ENCODE results near the gene CCDC192. TPM values are rescaled to one million over a fixed set of nuclear protein-coding genes. Genes with fewer than 3 reads are reported as not detected.

CCDC192 gene
- total RNA-seq, 1 donor = not detected

GRCh38 chr5:127909821-127910220 lies 206.6 kb downstream of the CCDC192 start:
- no peak overlapping the region for H3K4me3 ChIP-seq (ENCODE audit: low read length)
- no peaks in the 10 kb centered on the region for H3K9me3 ChIP-seq (ENCODE audit: low read depth, low read length)
- H3K4me1 ChIP-seq (ENCODE audit: insufficient read depth, low read length) = no peaks in the 10 kb centered on the region
- H3K27me3 ChIP-seq (ENCODE audit: insufficient read depth, low read length) = no peaks in the 10 kb centered on the region

GRCh38 chr5:127910307-127910956 lies 207.2 kb downstream of the CCDC192 start:
- Histone ChIP-seq H3K27me3 (ENCODE audit: insufficient read depth, low read length) (no peaks in the 10 kb centered on the region), H3K4me3 (ENCODE audit: low read length) (no peak overlapping the region), H3K9me3 (ENCODE audit: low read depth, low read length) (no peaks in the 10 kb centered on the region), H3K4me1 (ENCODE audit: insufficient read depth, low read length) (no peaks in the 10 kb centered on the region)

- no peaks in the 10 kb centered on the region for H3K27me3 ChIP-seq (ENCODE audit: insufficient read depth, low read length)
- H3K4me1 ChIP-seq (ENCODE audit: insufficient read depth, low read length) = peaks cover under 1% of the 10 kb centered on the region
- H3K4me3 ChIP-seq (ENCODE audit: low read length) = no peak overlapping the region
- no peaks in the 10 kb centered on the region for H3K9me3 ChIP-seq (ENCODE audit: low read depth, low read length)
Measured at GRCh38 chr5:127911619-127912018, 208.4 kb downstream of the CCDC192 start.

GRCh38 chr5:127912411-127912810 lies 209.2 kb downstream of the CCDC192 start:
- no peak overlapping the region for H3K4me3 ChIP-seq (ENCODE audit: low read length)
- no peaks in the 10 kb centered on the region for H3K9me3 ChIP-seq (ENCODE audit: low read depth, low read length)
- H3K4me1 ChIP-seq (ENCODE audit: insufficient read depth, low read length) = peaks cover 5% of the 10 kb centered on the region
- H3K27me3 ChIP-seq (ENCODE audit: insufficient read depth, low read length) = no peaks in the 10 kb centered on the region

GRCh38 chr5:127916885-127917573 lies 213.8 kb downstream of the CCDC192 start:
- H3K27me3 ChIP-seq (ENCODE audit: insufficient read depth, low read length) = no peaks in the 10 kb centered on the region

GRCh38 chr5:127919006-127919796 lies 216.0 kb downstream of the CCDC192 start:
- Histone ChIP-seq H3K9me3 (ENCODE audit: low read depth, low read length) (no peaks in the 10 kb centered on the region), H3K27me3 (ENCODE audit: insufficient read depth, low read length) (no peaks in the 10 kb centered on the region), H3K4me1 (ENCODE audit: insufficient read depth, low read length) (peaks cover 9% of the 10 kb centered on the region)

More at GRCh38 chr5:127916885-127917573, 213.8 kb downstream of the CCDC192 start:
- Histone ChIP-seq H3K9me3 (ENCODE audit: low read depth, low read length) (no peaks in the 10 kb centered on the region), H3K4me1 (ENCODE audit: insufficient read depth, low read length) (peaks cover 9% of the 10 kb centered on the region), H3K4me3 (ENCODE audit: low read length) (no peak overlapping the region)

GRCh38 chr5:127919818-127920217 lies 216.6 kb downstream of the CCDC192 start:
- Histone ChIP-seq H3K27me3 (ENCODE audit: insufficient read depth, low read length) (no peaks in the 10 kb centered on the region), H3K4me1 (ENCODE audit: insufficient read depth, low read length) (peaks cover 9% of the 10 kb centered on the region), H3K4me3 (ENCODE audit: low read length) (no peak overlapping the region), H3K9me3 (ENCODE audit: low read depth, low read length) (no peaks in the 10 kb centered on the region)

More at GRCh38 chr5:127919006-127919796, 216.0 kb downstream of the CCDC192 start:
- H3K4me3 ChIP-seq (ENCODE audit: low read length) = no peak overlapping the region

GRCh38 chr5:127920936-127921335 lies 217.7 kb downstream of the CCDC192 start:
- H3K27me3 ChIP-seq (ENCODE audit: insufficient read depth, low read length) = no peaks in the 10 kb centered on the region
- no peaks in the 10 kb centered on the region for H3K9me3 ChIP-seq (ENCODE audit: low read depth, low read length)
- H3K4me1 ChIP-seq (ENCODE audit: insufficient read depth, low read length) = peaks cover 9% of the 10 kb centered on the region
- H3K4me3 ChIP-seq (ENCODE audit: low read length) = no peak overlapping the region

- H3K9me3 ChIP-seq (ENCODE audit: low read depth, low read length) = no peaks in the 10 kb centered on the region
- H3K27me3 ChIP-seq (ENCODE audit: insufficient read depth, low read length) = no peaks in the 10 kb centered on the region
- H3K4me1 ChIP-seq (ENCODE audit: insufficient read depth, low read length) = peaks cover 3% of the 10 kb centered on the region
- H3K4me3 ChIP-seq (ENCODE audit: low read length) = no peak overlapping the region
Measured at GRCh38 chr5:127922603-127923002, 219.4 kb downstream of the CCDC192 start.

GRCh38 chr5:127923804-127924570 lies 220.8 kb downstream of the CCDC192 start:
- Histone ChIP-seq H3K27me3 (ENCODE audit: insufficient read depth, low read length) (no peaks in the 10 kb centered on the region), H3K4me1 (ENCODE audit: insufficient read depth, low read length) (no peaks in the 10 kb centered on the region), H3K9me3 (ENCODE audit: low read depth, low read length) (no peaks in the 10 kb centered on the region), H3K4me3 (ENCODE audit: low read length) (no peak overlapping the region)

- Histone ChIP-seq H3K4me1 (ENCODE audit: insufficient read depth, low read length) (no peaks in the 10 kb centered on the region), H3K4me3 (ENCODE audit: low read length) (no peak overlapping the region), H3K9me3 (ENCODE audit: low read depth, low read length) (no peaks in the 10 kb centered on the region)
Measured at GRCh38 chr5:127924606-127925005, 221.4 kb downstream of the CCDC192 start.

GRCh38 chr5:127925916-127926315 lies 222.7 kb downstream of the CCDC192 start:
- H3K9me3 ChIP-seq (ENCODE audit: low read depth, low read length) = no peaks in the 10 kb centered on the region
- no peaks in the 10 kb centered on the region for H3K4me1 ChIP-seq (ENCODE audit: insufficient read depth, low read length)
- H3K27me3 ChIP-seq (ENCODE audit: insufficient read depth, low read length) = no peaks in the 10 kb centered on the region
- no peak overlapping the region for H3K4me3 ChIP-seq (ENCODE audit: low read length)

More at GRCh38 chr5:127924606-127925005, 221.4 kb downstream of the CCDC192 start:
- H3K27me3 ChIP-seq (ENCODE audit: insufficient read depth, low read length) = no peaks in the 10 kb centered on the region

- H3K27me3 ChIP-seq (ENCODE audit: insufficient read depth, low read length) = no peaks in the 10 kb centered on the region
- no peaks in the 10 kb centered on the region for H3K9me3 ChIP-seq (ENCODE audit: low read depth, low read length)
- no peaks in the 10 kb centered on the region for H3K4me1 ChIP-seq (ENCODE audit: insufficient read depth, low read length)
- H3K4me3 ChIP-seq (ENCODE audit: low read length) = no peak overlapping the region
Measured at GRCh38 chr5:127926974-127927373, 223.8 kb downstream of the CCDC192 start.

- H3K27me3 ChIP-seq (ENCODE audit: insufficient read depth, low read length) = no peaks in the 10 kb centered on the region
- no peak overlapping the region for H3K4me3 ChIP-seq (ENCODE audit: low read length)
- H3K4me1 ChIP-seq (ENCODE audit: insufficient read depth, low read length) = no peaks in the 10 kb centered on the region
- no peaks in the 10 kb centered on the region for H3K9me3 ChIP-seq (ENCODE audit: low read depth, low read length)
Measured at GRCh38 chr5:127928053-127928452, 224.9 kb downstream of the CCDC192 start.

Measured in mononuclear cell (primary cell).